Mucosa of gallbladder (tissue), 1 donor: ENCODE results near the gene SEMA3B. TPM values are rescaled to one million over a fixed set of nuclear protein-coding genes. Genes with fewer than 3 reads are reported as not detected.
A peak's percentile ranks its signal among the peaks of the same experiment; 100 is the strongest.
"Not testable (repeated sequence)": the region's sequence is repeated elsewhere in the genome, so short reads cannot be mapped to it uniquely, and the experiment has no call there.

Source experiments
- DNase-seq: peaks from one replicate; pipeline ENCODE4 v3.0.0-alpha.2; 2020; ENCODE audit warnings: low spot score
- total RNA-seq: library from RNA; stranded (reverse); gene quantifications from one replicate; pipeline ENCODE4 v1.2.1, GENCODE V29; 2021
- donor health status: DM: no; HTN: no; CAD: no.

Gene SEMA3B
- 87.0 TPM for total RNA-seq

DNA sequence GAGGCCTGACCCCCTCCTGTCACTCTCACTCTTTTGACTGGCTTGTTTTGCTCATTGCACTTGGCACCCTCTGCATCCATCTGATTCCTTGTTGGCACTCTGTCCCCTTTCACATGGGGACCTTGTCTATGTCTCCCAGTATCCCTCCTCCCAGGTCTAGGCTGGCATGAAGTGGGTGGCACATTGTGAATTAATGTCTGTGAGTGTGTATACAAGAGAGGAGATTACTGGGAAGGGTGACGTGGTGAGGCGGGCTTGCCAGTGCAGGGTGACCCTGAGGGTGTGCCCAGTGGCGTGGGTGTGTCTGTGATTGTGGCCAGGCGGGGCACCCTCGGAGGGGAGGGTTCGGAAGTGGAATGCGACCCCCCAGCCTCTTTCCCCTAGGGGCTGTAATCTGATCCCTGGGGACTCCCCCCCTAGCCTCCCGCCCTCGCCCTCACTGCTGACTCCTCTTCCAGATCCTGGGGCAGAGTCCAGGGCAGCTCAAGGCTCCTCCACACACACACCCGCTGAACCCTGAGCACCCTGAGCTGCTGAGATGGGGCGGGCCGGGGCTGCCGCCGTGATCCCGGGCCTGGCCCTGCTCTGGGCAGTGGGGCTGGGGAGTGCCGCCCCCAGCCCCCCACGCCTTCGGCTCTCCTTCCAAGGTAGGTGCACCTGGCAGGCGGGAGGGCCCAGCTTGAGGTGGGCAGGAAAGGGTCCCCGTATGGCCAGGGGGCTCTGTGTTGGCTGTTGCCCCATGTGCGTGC lies at the start of gene SEMA3B:
Gene SEMA3B, plus strand, starts transcription at position 445 of the 749 bp plus-strand sequence. Its CDS starts 94 bp downstream, at position 539.
- DNase-seq: peak; percentile 84

DNA sequence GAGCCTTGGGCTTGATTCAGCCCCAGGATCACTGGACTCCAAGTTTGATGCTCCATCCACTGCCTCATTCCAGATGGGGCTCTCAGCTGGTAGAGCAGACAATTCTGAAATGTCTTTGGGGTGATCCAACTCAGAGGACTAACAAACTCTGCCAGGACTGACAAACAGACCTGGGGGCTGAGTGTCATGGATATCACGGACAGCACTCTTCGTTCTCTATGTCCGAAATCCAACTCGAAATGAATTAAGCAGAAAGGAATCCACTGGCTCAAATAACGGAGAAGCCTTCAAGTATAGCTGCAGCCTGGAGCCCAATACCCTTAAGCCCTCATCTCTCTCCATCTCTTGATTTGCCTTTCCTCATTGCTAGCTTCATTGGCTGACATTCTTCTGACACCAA lies 49.7 kb upstream of the SEMA3B start:
- no peak for DNase-seq

DNA sequence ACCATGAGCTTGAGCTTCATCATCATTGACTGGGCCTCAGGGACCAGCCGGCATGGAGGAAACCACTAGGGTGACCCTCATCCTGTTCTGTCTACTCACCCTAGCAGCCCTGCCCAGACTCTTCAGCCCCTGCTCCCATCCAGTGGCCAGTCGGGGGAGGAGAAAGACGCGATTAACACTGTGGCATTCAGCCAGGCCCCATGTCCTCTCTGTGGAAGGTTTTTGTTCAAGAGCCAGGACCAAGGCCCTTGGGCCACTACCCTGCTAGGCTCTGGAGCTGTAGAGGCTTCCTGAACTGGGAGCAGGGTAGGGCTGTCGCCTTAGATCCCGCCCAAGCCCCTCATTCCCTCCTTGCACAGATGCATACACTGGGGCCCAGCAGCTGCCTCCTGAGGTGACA lies 48.8 kb upstream of the SEMA3B start:
- DNase-seq: no peak

DNA sequence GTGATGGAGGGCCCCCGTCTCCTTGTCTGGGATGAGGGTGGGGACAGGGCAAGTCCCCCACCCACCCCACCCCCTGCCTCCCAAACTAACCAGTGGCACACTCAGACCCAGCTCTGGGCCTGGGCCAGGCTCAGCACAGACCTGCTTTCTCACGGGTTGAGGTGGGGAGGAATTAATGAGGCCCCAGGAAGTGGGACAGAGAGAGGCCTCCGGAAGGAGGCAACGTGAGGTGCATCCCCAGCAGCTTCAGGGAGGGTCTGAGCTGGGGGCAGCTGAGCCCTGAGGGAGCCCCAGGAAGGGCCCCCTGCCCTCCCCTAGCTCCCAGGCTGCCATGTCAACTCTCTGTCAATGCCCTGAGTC lies 47.9 kb upstream of the SEMA3B start:
- DNase-seq: no peak

DNA sequence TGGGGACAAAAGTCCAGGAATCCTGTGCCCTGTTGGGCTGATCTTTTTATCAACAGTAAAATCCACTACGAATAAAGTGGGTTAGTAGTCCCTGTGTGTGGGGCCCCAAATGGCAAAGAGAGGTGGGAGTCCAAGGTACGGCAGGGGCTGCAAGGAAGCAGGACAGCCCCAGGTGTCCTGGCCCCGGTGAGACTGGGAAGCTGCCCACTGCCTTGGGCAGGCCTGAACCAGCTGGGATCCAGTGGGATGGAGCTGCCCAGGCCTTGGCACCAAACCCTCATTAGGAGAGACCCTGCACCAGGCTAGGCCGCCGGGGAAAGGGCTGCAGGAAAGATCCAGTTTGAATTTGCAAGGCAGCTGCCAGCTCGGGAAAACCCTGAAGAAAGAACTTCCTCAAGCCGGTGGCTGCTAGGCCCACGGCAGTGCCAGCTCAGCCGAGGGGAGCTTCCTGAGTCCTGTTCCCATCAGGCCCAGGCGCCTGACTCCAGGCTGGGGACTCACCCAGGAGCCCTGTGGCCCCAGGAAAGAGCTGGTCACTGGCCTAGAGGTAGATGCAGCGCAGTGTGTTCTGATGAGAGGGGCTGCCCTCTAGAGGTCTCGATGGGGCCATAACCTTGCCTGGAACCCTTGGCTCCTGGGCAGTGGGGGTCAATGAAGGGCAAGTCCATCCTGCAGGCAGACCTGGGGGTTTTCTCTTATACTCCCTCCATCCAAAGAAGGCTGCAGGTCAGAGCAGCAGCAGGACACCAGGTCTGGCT lies 47.4 kb upstream of the SEMA3B start:
- DNase-seq: no peak

DNA sequence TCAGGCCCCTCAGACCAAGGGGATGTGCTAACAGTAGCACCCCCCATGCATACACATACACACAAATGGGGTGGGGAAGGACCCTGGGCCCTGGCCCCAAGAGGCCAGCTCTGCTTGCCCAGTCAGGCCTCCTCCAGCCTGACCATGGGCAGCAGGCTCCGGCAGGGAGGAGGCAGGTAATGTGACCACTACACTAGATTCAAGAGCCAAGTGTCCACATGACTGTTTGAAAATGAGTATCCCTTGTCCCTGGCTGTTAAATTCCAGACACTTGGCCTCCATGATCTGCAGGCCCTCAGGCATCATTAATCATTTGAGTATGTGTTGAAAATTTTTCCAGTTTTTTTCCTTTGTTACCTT lies 46.8 kb upstream of the SEMA3B start:
- DNase-seq: no peak

DNA sequence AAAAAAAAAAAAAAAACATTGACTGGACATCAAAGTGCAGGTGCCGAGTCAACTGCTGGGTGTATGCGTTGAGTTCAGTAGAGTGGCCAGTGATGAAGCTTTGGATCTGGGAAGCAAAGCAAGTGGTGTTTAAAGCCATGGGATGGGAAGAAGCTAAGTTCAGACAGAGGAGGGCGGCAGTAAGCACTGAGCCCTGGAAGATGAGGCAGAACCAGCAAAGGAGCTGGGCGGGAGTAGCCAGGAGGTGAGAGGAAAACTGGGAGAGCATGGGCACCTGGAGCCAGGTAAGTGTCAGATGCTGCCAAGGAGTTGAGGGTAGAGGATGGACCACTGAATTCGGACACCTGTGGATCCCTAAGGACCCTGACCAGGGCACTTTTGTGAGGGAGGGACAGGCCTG lies 44.3 kb upstream of the SEMA3B start:
- no peak for DNase-seq

DNA sequence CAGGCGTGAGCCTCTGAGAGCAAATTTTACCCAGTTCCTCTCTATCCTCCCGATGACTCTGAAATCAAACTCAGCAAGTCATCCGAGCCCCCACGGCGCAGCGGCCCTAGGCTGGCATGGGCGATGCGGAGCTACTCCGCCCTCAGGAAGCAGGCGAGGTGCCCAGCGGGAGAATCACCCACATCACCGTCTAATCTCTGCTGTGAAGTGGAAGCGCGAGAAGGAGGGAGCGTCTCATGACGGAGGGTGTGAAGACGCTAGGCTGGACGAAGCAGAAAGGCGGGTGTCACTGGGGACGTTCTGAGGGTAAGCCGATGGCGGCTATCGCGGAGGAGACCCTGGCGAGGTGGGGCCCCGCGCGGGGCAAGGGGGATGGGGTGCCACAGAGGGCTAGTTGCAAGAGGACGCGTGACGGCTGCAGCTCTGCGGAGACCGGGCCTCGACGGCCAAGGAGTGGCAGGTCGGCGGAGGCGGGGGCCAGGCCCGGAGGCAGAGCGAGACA lies 42.0 kb upstream of the SEMA3B start:
- DNase-seq: no peak

DNA sequence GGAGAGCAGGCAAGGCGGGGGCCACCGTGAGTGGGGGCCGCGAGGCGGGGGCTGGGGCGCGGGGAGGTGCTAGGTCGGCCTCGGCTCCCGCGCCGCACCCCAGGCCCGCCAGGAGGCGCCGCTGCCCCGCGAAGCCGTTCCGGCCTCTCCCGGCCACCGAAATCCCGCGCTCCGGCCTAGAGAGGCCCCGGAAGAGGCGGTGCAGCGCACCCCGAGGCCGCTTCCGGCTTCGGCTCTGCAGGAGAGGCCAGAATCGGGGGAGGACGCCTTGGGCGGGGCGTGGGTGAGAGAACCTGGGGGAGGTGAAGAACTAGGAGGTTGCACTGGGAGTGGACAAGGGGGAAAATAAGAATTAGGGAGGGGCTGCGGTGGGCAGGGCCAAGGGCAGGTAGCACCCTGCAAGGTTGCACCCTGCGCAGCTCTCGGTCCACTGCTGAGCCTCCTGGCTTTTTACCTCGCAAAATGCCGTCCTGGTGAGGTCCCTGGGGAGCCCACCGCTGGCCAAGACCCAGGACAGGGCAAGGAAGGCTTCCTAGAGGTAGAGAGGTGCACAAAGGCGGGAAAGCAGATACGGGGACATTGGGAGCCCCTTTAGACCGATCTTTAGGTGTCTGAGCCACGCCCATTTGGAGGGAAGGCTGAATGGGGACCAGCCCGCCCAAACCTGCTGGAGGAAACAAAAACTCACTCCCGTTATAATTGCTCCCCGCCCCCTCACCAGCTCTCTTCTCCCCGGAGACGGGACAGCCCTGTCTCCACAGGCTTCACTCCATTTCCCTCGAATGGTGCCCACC lies 41.4 kb upstream of the SEMA3B start:
- DNase-seq: peak; percentile 90

DNA sequence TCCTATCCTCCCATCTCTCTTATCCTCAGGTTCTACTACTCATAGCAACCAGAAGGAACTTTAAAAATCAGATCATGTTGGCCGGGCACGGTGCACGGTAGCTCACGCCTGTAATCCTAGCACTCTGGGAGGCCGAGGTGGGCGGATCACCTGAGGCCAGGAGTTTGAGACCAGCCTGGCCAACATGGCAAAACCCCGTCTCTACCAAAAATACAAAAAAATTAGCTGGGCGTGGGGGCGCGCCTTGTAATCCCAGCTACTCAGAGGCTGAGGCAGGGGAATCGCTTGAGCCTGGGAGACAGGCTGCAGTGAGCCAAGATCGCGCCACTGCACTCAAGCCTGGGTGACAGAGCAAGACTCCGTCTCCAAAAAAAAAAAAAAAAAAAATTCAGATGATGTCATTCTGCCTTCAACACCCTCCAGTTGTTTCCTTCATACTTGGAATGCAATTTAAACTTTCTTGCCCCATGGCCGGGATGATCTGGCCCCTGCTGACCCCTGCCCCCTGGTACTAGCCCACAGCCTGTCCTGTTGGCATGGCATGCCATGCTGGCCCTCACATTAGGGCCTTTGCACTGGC lies 40.7 kb upstream of the SEMA3B start:
- DNase-seq: not testable (repeated sequence)

DNA sequence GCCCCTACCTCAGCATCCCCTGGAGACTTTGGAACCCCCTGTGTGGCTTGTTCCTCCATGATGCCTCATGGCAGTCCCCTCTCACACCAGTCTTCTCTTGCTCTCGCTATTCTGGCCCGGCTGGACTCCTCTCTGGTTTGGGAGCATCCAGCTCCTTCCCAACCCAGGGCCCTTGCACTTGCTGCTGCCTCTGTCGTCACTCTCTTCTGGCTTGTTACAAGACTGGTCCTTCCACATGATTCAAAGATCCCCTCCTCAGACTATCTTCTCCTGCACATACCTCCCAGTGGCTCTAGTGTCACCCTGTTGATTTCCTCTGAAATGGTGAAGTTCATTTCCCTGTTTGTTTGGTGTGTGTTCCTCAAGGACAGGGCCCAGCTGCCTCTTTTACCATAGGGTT lies 39.5 kb upstream of the SEMA3B start:
- DNase-seq: no peak

DNA sequence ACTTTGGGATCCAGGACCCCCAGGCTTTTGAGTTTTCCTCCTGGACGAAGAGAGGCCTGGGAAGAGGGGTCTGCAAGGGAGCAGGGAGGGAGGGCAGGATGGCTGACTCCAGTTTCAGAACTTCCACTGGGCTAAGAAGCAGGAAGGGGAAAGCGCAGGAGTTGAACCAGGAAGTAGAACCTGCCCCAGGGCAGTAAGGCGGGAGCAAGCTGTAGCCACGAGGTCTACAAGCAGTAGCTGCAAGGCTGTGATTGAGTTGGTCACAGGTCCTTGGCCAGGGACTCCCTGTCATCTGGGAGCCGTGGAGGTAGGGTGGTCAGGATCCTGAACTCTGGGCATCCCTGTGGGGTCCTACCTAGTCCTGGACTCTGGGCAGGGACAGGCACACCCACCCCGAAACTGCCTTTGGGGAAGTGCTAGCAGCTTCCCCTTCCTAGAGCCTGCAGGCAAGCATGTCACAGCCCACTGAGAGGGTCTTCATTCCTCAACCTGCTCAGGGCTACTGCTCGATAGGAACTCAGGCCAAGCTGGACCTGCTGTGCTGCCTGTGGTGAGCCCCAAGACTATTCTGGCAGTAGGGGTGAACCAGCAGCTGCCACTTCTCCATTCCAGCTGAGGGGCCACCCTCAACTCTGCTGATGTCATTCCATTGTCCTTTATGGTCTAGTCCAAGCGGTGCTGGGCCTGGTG lies 38.7 kb upstream of the SEMA3B start:
- DNase-seq: no peak

DNA sequence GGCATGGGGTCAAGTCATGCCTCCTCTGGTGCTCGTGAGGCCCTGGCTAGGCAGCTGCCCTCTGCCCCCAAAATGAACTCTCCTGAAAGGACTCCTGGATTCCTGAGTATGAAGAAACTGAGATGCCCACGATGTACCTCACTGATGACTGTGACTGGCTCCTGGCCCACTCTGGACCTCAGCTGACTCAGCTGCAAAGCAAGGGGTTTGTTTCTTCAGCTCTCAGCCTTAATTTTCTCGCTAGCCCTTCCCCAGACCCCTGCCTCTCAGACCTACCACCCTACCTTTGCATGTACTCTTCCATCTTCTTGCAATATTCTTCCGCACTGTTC lies 38.2 kb upstream of the SEMA3B start:
- no peak for DNase-seq

DNA sequence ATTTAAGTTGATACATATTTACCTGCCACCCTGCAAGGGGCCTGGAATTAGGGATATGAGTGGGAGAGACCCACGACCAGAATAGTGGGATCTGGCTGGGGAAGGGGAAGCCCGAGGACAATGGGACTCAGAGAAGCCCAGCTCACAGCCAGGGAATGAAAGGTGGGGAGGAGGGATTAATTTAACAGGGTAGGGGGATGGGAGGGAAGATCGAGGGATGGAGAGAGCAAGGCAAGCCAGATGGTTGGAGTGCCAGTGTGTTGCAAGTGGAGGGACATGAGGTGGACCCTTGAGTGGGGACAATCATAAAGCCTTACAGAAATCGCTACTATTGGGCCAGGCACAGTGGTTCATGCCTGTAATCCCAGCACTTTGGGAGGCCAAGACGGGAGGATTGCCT lies 37.4 kb upstream of the SEMA3B start:
- DNase-seq: no peak

DNA sequence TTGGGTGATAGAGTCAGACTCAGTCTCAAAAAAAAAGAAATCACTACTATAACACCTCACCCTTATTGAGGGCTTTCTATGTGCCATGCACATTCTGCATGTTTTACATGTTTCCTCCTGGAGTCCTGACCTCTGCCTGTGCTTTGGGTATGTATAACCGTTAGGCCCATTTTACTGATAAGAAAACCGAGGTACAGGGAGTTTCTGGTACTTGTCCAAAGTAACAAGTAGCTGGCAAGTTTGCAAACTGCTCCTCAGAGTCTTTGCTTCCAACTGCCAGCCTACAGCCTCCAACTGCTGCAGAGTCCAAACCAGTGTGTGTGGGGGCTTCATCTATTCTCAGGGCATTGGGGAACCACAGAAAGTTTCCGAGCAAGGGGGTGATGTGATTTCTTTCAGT lies 36.6 kb upstream of the SEMA3B start:
- no peak for DNase-seq

DNA sequence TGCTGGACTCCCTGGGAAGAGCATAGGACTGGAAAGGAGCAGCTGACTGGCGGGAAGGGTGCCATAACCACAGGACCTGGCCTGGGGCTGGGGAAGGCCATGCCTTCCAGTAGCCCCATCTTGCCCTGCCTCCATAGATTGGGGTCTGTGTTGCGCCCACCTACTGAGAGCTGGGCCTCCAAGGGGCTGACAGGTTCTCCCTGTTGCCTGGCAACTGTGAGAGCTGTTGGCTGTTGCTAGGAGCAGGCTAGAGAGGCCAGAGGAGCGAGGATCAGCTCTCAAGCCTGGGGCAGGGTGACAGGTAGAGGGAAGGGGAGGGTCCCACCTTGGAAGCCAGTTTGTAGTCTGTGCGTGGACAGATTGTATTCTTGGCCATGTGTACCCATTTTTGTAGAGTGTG lies 35.8 kb upstream of the SEMA3B start:
- DNase-seq: no peak

DNA sequence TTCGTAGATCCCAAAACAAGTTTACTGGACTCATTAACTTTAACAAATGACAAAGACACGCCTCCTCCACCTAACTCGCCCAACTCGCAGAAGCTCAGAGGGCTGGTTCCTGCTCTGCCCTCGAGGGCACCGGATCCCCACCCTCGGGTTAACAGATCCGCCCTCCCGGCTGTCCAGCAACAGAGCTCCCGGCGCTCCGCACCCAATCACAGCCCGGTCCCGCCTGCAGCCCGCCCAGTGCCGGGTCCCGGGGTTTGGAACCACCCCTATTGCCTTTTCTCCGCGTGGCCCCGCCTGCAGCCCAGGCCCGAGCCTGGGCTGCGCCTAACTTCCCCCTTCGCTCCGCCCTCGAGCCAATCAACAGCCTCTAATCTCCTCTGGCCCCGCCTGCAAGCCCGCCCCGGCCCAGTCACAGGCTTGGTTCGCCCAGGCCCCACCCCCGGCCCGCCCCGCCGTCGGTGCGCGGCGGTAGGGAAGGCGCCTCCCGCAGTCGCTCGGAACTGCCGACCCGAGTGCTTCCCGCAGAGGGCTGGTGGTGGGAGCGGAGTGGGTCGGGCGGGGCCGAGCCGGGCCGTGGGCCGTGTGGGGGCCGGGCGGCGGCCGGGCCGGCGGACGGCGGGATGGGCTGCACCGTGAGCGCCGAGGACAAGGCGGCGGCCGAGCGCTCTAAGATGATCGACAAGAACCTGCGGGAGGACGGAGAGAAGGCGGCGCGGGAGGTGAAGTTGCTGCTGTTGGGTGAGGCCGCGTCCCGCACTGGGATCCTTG lies 33.0 kb upstream of the SEMA3B start, which contains the start of gene GNAI2:
Gene GNAI2, plus strand, starts transcription at position 489 of the 768 bp plus-strand sequence. Its CDS starts 132 bp downstream, at position 621.
- DNase-seq: peak; percentile 99

DNA sequence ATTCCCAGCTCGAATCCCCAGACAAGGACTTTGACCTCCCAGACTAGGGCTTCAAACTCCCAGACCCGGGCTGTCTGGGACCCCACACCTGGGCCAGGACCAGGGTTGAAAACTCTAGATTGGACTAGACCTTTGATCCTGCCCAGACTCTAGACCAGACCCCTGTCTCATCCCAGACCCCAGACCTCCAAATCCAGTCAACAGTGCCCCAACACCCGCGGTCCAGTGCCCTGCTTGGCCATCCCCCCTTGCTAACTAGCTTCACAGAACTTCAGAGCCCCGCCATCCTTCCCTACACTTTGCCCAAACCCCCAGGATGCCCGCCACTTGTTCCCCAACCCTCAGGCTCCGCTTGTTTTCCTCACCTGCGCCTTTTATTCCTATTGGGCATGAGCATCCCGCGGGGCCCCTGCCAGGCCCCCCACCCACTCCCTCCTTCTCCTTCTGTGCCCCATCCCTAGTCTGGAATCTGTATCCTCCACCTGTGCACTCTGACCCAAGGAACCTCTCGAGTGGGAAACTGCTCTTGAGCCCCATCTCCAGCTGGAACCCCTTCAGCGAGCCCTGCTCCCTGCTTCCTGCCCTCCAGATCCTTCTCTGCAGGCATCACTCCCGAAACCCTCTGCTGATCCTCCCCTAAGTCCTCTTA lies 32.3 kb upstream of the SEMA3B start:
- DNase-seq: no peak

DNA sequence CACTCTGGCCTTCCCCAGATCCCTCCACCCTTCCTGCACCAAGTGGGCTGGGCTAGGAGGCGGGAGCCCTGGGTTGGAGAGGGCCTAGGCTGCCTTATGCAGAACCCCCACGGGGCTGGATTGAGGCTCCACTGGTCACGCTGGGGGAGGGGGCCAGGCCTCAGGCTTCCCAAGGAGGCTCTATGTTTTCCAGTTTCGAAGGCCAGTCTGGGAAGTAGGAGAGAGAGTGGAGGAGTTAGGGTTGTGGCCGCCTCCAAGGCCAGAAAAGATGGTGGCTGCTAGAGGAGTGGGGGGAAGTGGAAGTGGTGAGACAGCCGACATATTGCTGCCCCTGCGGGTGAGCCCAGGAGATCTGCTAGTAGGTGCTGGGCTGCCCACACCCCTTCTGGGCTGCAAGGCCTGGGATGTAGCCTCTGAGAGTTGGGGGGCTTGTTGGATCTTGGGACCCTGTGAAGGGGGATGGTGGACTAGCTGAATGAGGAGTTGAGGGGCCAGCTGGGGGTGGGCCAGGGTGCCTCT lies 31.8 kb upstream of the SEMA3B start:
- no peak for DNase-seq
